ENCODE results near the gene ALDH1L2.
A peak's percentile ranks its signal among the peaks of the same experiment; 100 is the strongest.

ALDH1L2 gene

DNA sequence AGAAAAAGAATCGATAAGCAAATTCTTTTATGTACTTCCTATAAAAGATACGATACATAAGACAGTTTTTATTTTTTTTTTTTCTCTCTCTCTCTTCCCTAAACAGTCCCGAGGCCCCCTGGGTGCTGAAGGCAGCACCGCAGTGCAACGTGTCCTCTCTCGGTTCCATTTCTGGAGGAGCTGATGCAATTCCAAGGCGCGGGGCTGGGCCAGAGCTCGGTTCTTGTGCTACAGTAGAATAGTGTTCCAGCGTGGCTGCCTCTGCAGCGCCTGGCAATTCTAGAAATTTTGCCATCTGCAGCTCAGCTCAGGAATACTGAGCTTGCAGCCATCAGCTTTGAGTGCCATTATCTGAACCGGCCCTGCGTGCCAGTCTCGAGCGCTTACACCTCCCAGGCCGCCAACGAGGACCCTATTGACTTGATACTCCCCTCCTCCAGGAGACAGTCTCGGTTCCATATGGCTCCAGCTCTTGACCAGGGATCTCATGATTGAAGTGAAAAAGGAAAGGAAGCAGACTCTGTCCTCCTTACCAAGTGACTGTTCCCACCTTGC is 630 bp downstream of the ALDH1L2 start:
- peak; percentile 45 for DNase-seq (ENCODE audit: low spot score)

DNA sequence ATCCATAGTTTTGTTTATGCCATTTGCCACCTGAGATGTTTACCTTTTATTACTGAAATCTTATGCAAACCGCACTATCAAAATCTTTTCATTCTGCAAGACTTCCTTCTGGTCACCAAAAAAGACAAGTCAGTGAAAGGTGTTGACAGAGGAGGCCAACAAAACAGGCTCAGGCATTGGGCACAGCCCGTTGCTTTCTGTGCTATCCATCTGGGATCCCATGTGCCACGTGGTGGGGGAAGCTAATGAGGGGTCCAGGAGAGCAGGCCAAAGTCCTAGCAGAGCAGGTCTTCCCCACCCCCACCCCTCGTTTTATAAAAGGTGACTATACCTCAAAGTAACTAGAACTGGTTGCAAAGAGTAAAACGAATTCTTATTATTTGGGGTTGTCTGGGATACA is 1.2 kb downstream of the ALDH1L2 start:
- no peak for DNase-seq (ENCODE audit: low spot score)

DNA sequence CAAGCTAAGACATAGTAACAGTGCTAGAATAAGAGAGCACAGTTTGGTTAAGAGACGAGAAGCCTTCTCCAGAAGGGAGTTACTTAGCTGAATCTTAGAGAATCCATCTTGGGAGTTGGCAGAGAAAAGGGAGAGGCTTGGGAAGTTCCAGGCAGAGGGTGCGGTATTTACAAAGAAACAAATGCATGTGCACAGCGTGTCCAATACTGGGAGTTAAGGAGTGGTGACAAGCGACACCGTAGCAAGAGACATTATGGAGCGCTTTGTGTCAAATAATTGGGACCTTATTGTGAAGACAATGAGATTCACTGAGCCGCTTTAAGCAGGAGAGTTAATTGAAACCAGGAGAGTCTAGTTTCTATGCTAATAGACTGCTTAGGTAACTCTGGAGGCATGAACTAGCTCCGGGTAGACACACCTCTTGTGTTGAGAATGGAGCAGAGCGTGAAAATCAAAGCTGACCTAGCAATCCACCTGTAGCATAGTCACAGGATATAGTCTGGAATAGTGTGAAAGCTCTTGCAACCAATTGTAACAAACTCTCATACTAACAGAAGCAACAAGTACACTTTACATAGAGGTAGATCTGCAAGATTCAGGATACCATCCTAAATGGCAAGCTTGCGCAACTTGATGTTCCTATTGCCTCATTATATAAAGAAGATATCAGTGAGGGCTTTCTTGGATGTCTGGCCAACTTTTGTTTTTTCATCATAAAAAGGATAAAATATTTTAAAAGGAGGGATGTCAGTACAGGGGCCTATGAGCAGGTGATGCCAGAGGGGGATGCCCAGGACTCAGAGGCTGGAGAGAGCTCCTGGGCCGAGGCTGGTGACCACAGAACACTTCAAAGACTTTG is 5.3 kb downstream of the ALDH1L2 start:
- DNase-seq (ENCODE audit: low spot score), result no peak

DNA sequence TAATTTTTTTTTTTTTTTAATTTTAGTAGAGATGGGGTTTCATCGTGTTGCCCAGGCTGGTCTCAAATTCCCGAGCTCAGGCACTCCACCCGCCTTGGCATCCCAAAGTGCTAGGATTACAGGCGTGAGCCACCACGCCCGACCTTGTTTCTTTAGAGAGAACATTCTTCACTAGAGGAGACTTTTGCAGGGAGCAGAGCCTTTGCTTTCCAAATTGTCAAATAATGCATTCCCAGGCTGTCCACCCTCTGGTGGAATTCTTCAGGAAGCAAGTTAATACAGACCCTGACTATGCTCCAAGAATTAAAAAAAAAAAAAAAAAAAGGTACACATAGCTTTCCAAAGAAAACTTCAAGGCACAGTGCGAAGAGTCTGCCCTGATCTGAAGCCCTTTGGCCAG is 6.8 kb downstream of the ALDH1L2 start:
- DNase-seq (ENCODE audit: low spot score), result no peak

DNA sequence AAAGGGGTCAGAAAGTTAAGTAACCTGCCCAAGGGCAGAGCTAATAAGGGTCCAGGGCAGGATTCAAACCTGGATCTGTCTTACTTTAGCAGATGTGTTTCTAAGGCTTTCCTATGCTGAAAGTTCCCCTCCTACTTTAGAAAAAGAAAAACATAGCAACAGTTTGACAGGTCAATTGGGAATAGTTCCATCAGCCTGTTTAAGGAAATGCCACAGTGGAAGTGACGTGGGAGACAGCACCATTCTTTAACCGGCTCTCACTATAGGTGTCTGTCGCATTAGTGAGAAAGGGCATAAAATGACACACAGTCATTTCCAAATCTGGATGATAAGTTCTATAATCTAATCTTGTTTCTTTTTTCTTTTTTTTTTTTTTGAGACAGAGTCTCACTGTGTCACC is 7.3 kb downstream of the ALDH1L2 start:
- DNase-seq (ENCODE audit: low spot score), result no peak

DNA sequence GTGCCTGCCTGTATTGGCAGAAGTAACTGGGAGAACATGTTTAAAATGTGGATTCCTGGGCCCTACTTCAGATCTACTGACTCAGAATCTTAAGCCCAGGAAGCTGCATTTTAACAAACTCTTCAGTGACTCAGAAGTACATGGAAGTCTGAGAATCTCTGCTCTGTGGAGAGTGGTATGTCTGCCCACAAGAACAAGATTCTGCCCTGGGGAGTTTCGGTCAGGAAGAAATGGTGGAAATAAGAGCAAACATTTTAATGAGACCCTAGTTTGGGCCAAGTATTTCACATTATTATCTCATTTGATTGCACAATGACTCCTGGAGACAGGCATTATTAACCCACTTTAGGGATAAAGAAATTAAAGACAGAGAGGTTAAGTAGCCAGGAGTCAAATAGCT is 8.2 kb downstream of the ALDH1L2 start:
- no peak for DNase-seq (ENCODE audit: low spot score)

DNA sequence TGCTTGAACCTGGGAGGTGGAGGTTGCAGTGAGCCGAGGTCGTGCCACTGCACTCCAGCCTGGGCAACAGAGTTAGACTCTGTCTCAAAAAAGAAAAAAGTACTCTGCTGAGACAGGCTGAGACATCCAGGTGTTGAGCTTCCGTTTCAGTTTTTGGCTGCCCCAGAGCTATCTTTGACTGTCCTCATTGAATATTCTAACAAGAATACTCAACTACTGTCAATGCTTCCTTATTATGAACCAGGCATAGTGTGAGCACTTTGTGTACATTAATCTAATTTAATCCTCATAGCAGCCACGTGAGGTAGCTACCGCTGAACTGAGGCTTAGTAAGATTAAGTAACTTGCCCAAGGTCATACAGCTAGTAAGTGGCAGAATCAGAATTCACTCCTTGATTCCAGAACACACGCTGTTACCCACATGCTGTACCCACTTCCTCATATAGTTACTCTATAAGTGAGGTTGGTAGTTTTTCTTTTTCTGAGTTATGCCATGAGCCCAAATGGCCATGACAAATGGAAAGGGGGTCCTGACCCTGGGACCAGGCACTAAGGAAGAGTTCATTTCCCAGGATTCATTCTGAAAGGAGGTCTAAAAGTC is 11.3 kb downstream of the ALDH1L2 start:
- DNase-seq (ENCODE audit: low spot score), result no peak

DNA sequence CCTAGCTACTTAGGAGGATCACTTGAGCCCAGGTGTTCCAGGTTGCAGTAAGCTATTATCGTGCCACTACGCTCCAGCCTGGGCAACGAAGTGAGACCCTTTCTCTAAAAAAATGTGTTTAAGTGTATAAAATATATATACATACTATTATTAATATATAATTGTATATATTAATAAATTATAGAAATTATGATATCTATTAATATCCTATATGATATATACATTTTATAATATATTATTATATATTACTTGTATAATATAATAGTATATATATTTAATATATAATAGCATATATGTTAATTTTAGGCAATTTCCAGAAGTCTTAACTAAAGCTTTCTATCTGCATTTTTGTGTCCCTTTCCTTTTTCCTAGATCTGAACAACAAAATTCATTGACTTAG is 12.3 kb downstream of the ALDH1L2 start:
- no peak for DNase-seq (ENCODE audit: low spot score)

DNA sequence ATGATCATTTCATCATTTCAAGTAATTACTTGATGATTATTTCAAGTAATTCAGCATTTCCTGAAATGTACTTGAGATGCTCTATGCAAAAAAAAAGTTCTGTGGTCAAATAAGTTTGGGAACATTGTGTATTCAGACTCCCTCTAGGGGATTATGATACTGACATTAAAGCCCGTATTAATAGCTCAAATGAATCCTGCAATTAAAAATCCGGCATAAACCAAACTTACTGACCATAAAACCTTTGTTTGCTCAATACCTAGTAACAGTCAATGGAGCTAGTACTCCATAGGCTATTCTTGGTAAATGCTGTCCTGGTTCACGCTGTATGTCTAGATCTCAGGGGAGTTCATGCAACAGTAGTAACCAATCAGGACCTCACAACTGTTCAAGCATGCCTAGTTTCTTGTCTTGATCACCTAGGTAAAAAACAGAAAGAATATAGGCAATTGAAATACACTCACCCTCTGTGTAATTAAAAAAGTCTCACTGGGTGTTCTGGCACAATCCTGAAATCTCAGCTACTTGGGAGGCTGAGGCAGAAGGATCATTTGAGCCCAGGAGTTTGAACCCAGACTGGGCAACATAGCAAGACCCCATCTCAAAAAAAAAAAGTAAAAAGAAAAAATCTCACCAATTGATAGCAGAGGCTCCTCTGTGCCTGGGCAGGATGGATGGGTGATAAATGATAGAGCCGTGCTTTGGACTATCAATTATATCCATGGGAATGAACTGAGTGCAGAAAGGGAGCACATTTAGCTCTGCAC is 14.1 kb downstream of the ALDH1L2 start:
- DNase-seq (ENCODE audit: low spot score), result no peak

DNA sequence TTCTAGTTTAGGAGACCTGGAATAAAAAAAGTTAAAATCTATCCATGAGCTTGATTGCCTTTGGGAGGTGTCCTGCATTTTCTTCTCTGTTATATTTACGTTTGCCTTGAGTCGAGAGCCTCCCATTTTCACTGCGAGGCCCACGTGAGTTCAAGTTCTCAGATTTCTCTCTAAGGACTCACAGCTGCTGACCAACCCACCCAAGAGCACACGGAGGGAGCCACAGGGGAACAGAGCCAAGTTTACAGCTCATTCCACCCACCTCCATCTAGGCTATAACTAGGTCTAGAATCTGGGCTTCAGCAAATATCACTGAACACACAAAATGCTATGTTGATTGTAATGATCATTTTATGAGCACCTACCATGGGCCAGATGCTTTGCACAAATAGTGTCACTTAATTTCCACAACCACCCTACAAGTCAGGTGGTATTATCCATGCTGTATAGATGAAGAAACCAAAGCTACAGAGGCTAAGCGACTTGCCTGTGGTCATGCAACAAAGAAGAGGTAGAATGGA is 16.7 kb downstream of the ALDH1L2 start:
- DNase-seq (ENCODE audit: low spot score), result no peak

DNA sequence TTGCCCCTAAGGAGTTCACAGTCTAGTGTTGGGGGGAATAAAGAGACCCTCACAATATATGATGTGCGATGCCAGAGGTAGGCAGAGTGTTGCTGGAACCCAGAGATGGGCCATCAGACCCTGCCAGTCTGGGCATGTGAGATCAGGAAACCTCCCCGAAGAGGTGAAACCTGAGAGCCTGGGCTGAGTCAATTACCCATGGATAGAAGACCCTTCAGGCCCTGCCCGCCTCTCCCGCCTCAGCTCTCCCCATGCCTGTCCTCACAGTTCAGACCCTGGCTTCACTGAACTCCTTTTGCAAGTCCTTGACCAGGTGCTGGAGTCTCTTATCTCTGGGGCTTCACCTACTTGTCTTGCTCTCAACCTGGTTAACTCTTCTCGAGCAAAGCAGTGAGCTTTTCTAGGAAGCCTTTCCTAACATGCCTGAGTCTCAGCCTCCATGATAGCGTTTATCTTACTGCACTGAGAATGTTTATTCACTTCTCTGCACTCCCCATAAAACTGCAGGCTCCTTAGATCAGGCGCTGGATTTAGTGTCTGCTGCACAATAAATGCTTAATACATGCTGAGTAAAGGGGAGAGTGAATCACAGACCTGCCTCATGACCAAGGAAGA is 19.6 kb downstream of the ALDH1L2 start:
- DNase-seq (ENCODE audit: low spot score), result no peak

DNA sequence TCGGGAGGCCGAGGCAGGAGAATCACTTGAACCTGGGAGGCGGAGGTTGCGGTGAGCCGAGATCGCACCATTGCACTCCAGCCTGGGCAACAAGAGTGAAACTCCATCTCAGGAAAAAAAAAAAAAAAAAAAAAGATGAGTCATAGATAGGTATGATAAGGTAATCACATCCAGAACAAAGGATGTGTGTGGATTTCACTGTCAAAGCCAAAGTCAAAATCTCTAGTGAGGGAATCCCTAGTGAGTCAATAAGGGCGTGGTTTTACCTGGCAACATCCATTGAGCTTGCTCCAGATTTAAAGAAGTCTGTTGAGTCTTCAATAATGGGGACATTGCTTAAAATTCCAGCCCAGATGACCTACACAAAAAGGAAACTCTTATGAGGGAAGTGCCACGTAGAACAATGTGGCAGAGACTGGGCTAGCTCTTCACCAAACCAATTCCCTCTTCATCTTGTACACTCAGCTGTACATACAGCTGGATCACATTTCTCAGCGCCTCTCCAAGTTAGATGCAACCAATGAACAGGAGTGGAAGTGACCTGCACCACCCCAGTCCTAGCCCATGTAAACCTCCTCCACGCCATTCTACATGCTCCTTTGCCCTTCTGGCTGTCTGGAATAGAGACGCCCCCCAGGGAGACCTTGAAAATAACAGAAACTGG is 23.4 kb downstream of the ALDH1L2 start:
- no peak for DNase-seq (ENCODE audit: low spot score)

DNA sequence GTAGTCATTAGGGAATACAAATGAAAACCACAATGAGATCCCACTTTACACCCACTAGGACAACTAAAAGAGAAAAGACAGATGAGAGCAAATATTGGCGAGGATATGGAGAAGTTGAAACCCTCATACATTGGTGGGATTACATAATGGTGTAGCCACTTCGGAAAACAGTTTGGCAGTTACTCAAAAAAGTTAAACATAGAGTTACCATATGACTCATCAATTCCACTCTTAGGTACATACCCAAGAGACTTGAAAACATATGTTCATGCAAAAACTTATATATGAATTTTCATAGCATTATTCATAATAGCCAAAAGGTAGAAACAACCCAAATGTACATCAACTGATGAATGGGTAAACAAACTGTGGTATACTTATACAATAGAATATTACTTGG is 27.1 kb downstream of the ALDH1L2 start:
- DNase-seq (ENCODE audit: low spot score), result no peak

DNA sequence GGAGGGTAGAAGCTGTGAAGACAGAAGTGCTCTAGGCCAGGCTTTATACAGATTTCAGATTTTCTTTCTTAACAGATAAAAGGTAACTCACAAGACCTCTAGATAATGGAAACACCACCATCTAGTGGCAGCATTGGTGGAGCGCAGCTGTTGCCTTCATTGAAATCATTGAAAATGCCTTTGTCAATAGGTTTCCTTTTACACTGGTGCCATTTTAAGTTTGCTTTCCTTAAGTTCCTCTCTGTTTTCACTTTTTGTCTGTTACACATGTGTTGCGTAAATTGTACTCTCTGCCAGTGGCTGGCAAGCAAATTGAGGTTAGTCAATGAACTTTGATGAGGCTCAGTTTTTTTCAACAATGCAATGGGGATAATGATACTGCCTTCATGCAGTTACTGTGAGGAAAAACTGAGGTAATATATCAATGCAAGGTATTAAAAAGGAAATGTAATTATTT is 31.1 kb downstream of the ALDH1L2 start:
- peak; percentile 72 for DNase-seq (ENCODE audit: low spot score)

DNA sequence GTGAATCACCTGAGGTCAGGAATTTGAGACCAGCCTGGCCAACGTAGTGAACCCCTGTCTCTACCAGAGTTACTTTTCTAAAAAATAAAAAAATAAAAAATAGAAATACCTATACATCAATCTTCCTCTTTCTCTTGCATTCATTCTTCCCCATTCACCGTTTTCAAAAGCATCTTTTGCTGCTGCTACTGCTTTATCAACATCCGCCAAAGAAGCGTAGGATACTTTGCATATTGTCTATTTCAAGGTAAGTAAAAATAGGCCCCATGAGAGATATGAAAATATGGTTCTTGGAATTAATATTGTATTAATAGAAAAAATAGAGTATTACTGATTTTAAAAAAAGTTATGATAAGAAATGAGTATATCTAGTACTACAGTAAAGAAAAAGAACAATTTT is 32.3 kb downstream of the ALDH1L2 start:
- DNase-seq (ENCODE audit: low spot score), result no peak

DNA sequence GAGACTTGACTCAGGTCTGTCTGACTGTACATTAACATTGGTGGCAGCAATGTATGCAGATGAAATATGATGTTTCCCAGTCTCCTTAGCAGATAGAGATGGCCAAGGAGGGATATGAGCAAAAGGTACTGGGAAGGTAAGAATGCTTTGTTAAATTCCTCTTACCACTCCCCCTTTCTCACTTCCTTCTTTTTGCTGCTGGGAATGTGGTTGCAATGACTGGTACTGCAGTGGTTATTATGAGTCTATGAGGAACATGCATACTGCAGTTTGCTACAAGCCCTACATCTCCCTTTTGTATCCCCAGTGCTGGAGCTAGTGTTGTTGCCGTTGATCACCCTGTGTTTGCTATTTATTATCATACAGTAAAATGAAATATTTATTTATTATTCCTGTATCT is 35.9 kb downstream of the ALDH1L2 start:
- no peak for DNase-seq (ENCODE audit: low spot score)

DNA sequence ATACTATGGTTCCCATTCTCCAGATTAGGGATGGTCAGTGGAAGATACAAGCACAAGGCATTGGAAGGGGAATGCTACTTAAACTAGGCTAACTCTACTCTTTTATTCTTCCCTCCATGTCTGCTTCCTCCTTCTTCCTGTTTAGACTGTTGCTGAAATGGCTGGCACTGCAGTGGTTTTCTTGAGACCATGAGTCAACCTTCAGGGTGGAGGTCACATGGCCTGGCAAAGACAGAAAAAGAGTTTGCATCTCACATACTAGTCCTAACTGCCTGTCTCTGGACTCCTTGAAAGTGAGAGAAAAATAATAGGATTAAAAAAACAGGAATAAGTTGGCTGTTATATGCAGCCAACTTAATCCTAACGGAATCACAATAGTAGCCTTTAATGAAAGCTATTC is 37.0 kb downstream of the ALDH1L2 start:
- DNase-seq (ENCODE audit: low spot score), result no peak

DNA sequence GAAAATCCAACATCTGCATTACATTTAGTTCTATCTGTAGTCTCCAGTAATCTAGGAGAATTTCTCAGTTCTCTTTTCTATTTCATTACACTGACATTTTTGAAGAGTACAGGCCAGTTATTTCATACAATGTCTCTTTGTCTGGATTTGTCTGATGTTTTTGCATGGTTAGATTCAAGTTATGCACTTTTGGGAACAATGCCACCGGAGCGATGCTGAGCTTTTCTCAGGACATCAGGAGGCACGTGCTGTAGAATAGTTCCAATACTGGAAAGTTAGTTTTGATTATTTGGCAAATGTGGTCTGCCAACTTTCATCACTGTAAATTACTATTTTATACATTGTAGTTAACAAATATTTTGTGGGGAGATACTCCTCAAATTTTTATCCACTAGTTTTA is 43.1 kb downstream of the ALDH1L2 start:
- DNase-seq (ENCODE audit: low spot score), result no peak

DNA sequence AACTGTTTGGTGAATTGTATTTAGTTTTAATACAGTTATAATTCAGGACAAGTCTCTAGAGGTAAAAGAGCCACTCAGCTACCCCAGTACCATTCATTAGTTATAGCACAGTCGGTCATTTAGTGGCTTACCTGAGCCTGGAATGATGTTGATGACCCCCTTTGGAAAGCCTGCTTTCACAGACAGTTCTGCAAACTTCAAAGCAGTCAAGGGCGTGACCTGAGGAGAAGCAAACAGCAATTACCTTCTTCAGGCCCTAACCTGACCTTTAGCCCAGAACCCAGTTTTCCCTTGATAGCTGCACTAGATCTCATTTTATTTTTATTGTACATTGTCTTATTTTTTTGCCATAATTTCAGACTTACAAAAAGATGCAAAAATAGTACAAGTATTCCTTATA is 43.8 kb downstream of the ALDH1L2 start:
- DNase-seq (ENCODE audit: low spot score), result no peak

DNA sequence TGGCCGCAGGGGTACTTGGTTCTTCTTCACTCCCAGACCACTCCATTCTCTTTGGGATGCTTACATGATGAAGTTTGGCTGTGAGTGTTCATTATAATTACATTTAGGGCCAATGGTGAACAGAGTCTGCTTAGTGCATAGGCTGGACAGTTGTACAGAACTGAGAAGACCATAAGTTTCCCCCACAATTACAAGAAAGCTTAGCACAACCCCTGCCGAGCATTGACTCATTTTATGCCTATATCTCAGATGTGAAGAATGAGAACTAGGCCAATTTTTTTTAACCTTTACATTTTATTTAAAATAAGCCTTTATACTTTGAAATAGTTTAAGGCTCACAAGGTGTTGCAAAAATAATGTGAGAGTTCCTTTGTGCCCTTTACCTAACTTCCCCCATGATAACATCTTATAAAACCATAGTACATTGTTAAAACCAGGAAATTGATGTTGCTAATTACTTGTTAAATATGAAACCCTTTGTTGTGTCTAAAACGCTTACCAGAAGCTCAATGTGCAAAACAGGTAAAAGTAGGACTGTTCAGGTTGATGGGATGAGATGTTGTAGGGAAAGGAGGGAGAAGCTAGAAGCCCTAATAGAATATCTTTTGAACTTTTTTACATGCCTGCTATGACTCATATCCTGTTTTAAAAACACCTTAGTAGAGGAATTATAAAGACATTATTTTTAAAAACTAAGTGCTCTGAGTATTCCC is 47.2 kb downstream of the ALDH1L2 start:
- no peak for DNase-seq (ENCODE audit: low spot score)
